ENCODE results near the gene ZNF391.

DNA sequence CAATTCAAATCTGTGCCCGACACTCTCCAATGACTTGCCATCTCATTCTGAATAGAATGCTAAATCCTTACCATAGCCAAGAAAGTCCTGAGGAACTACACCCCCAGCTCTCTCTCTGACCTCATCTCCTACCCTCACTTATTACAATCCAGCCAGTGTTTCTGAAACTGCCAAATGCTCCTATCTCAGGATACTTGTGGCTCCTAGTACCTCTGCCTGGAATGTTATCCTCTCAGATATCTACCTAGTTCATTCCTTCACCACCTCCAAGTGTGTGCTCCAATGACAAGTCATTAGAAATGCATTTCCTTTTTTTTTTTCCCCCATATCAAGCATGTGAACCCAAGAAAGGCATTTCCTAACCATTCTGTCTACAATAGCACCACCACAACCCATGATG is 59.9 kb downstream of the ZNF391 start:
- TF ChIP-seq, protein P1, sequence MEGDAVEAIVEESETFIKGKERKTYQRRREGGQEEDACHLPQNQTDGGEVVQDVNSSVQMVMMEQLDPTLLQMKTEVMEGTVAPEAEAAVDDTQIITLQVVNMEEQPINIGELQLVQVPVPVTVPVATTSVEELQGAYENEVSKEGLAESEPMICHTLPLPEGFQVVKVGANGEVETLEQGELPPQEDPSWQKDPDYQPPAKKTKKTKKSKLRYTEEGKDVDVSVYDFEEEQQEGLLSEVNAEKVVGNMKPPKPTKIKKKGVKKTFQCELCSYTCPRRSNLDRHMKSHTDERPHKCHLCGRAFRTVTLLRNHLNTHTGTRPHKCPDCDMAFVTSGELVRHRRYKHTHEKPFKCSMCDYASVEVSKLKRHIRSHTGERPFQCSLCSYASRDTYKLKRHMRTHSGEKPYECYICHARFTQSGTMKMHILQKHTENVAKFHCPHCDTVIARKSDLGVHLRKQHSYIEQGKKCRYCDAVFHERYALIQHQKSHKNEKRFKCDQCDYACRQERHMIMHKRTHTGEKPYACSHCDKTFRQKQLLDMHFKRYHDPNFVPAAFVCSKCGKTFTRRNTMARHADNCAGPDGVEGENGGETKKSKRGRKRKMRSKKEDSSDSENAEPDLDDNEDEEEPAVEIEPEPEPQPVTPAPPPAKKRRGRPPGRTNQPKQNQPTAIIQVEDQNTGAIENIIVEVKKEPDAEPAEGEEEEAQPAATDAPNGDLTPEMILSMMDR (IDR thresholded peaks at IDR 0.05 in 8 of 11, conservative IDR thresholded peaks at IDR 0.05 in 3 of 11) = no peak
- TF ChIP-seq POLR2AphosphoS5 (IDR thresholded peaks at IDR 0.05) = no peak
- TF ChIP-seq POLR2A (IDR thresholded peaks at IDR 0.05) = no peak
